Brain microvascular endothelial cell (primary cell): Measurements from ENCODE around the gene NRXN3.

Experiments used
- DNase-seq: peaks from one replicate; pipeline ENCODE4 v3.0.0-alpha.2; 2020
- H3K27ac ChIP-seq: fragments of 250-450 bp; sonication (Bioruptor Pico); 2 replicates; pipeline ENCODE4 v1.5.1; 2020; ENCODE audit warnings: mild to moderate bottlenecking, moderate library complexity
- H3K27me3 ChIP-seq: fragments of 250-450 bp; sonication (Bioruptor Pico); replicated peaks from 2 replicates; pipeline ENCODE4 v1.5.1; 2020; ENCODE audit warnings: mild to moderate bottlenecking
- H3K36me3 ChIP-seq: fragments of 250-450 bp; sonication (Bioruptor Pico); replicated peaks from 2 replicates; pipeline ENCODE4 v1.5.1; 2020; ENCODE audit warnings: mild to moderate bottlenecking
- H3K4me3 ChIP-seq: 2 replicates; pipeline ENCODE4 v1.5.1; 2011; ENCODE audit warnings: low read depth, mild to moderate bottlenecking, control low read depth, low read length, moderate library complexity
- in situ Hi-C: cut with HindIII; loops from 2 replicates; pipeline ENCODE4 v1.10.0; 2017; ENCODE audit warnings: low sequenced_read_pairs, low pct_ligation_motif_present
- TF ChIP-seq, protein P1 (sequence below): IDR thresholded peaks from 2 replicates; pipeline ENCODE4 v1.5.1; 2011; ENCODE audit warnings: low read depth, mild to moderate bottlenecking, moderate library complexity, low read length, control low read depth, inconsistent platforms; ENCODE audit errors: missing control alignments

The NRXN3 gene

DNA sequence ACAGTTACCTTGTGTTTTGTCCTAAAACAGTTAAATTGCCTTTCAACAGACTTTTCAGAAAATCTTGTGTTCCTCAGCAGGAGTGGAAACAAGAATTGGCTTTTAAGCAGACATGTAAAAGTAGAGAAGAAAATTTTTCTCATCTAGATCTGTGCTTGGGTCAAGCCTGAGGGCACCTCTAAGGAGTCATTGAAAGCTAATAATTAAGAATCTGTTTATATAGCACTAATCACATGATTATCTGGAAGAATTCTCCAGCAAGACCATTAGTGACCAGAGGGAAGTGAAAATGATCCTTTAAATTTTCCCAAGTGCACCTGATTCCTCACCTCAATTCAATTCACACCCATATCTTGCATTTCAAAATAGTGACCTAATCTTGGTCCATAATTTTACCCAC is 1746.1 kb downstream of the NRXN3 start:
- TF ChIP-seq, protein P1, sequence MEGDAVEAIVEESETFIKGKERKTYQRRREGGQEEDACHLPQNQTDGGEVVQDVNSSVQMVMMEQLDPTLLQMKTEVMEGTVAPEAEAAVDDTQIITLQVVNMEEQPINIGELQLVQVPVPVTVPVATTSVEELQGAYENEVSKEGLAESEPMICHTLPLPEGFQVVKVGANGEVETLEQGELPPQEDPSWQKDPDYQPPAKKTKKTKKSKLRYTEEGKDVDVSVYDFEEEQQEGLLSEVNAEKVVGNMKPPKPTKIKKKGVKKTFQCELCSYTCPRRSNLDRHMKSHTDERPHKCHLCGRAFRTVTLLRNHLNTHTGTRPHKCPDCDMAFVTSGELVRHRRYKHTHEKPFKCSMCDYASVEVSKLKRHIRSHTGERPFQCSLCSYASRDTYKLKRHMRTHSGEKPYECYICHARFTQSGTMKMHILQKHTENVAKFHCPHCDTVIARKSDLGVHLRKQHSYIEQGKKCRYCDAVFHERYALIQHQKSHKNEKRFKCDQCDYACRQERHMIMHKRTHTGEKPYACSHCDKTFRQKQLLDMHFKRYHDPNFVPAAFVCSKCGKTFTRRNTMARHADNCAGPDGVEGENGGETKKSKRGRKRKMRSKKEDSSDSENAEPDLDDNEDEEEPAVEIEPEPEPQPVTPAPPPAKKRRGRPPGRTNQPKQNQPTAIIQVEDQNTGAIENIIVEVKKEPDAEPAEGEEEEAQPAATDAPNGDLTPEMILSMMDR = no peak
- no peaks in the 10 kb centered on the region for H3K27me3 ChIP-seq
- in situ Hi-C loops = no loop called here
- H3K27ac ChIP-seq = no peak overlapping the region
- no peaks in the 10 kb centered on the region for H3K36me3 ChIP-seq
- no peak overlapping the region for H3K4me3 ChIP-seq
- no peak for DNase-seq

DNA sequence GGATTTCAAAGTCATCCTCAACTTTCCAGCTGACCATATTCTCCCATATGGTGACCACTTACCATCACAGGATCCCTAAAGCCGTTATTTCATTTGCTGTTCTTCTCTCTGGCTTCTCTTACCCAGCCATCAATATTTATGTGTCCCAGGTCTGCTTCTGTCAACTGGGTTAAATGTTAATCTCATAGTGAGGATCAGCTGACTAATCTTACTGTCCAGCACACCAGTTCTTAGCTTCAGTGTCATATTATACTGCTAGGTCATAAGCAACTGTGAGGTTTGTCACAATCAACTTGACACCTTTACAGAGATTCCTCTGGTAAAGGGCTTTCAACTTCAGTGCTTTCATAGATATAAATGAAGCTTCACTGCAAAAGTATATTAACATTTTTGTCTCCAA is 1746.7 kb downstream of the NRXN3 start:
- Histone ChIP-seq H3K27me3 (no peaks in the 10 kb centered on the region), H3K4me3 (no peak overlapping the region), H3K36me3 (no peaks in the 10 kb centered on the region), H3K27ac (no peak overlapping the region)
- no peak for DNase-seq
- TF ChIP-seq, protein P1 = no peak
- in situ Hi-C loops = no loop called here
